ENCODE data around the gene HSPA1A. TPM values are rescaled to one million over a fixed set of nuclear protein-coding genes. Genes with fewer than 3 reads are reported as not detected.
"Not testable (repeated sequence)": the region's sequence is repeated elsewhere in the genome, so short reads cannot be mapped to it uniquely, and the experiment has no call there.

The HSPA1A gene
- total RNA-seq, 2 donors from 2014 or later = 230 to 440 TPM

DNA sequence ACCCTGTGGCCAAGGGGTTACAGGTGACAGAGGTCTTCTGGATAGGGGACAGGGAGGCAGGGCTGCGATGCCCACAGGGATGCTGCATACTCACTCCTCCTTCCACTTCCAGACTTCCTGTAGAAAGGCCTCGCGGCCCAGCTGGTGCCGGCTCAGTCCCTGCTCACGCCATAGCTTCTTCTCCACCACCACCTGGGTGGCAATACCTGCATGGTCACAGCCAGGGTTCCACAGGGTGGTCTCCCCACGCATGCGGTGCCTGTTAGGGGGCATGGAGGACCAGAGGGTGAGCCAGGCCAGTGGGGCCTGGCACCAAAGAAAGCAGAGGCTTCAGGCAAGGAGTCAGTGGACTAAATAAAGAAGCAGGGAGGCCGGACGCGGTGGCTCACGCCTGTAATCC is 29.9 kb upstream of the HSPA1A start:
- Histone ChIP-seq H3K36me3 (peaks cover 5 to 16% of the 10 kb centered on the region in 2 donors), H3K9me3 (no peaks in the 10 kb centered on the region), H3K4me1 (replicated peaks) (no peaks in the 10 kb centered on the region), H3K27ac (no peak overlapping the region), H3K27me3 (replicated peaks; ENCODE audit: insufficient read depth) (no peaks in the 10 kb centered on the region), H3K4me3 (no peak overlapping the region)
- intact Hi-C loops (cut with DNase I) = no loop called here
- DNase-seq (ENCODE audit: low spot score) = no peak
- WGBS = 95% methylated on average over 11 of the region's 11 CpGs
- TF ChIP-seq POLR2A (IDR thresholded peaks at IDR 0.05) (no peak), POLR2AphosphoS5 (IDR thresholded peaks at IDR 0.05) (no peak)
- TF ChIP-seq, protein P1, sequence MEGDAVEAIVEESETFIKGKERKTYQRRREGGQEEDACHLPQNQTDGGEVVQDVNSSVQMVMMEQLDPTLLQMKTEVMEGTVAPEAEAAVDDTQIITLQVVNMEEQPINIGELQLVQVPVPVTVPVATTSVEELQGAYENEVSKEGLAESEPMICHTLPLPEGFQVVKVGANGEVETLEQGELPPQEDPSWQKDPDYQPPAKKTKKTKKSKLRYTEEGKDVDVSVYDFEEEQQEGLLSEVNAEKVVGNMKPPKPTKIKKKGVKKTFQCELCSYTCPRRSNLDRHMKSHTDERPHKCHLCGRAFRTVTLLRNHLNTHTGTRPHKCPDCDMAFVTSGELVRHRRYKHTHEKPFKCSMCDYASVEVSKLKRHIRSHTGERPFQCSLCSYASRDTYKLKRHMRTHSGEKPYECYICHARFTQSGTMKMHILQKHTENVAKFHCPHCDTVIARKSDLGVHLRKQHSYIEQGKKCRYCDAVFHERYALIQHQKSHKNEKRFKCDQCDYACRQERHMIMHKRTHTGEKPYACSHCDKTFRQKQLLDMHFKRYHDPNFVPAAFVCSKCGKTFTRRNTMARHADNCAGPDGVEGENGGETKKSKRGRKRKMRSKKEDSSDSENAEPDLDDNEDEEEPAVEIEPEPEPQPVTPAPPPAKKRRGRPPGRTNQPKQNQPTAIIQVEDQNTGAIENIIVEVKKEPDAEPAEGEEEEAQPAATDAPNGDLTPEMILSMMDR (IDR thresholded peaks at IDR 0.05) = no peak

DNA sequence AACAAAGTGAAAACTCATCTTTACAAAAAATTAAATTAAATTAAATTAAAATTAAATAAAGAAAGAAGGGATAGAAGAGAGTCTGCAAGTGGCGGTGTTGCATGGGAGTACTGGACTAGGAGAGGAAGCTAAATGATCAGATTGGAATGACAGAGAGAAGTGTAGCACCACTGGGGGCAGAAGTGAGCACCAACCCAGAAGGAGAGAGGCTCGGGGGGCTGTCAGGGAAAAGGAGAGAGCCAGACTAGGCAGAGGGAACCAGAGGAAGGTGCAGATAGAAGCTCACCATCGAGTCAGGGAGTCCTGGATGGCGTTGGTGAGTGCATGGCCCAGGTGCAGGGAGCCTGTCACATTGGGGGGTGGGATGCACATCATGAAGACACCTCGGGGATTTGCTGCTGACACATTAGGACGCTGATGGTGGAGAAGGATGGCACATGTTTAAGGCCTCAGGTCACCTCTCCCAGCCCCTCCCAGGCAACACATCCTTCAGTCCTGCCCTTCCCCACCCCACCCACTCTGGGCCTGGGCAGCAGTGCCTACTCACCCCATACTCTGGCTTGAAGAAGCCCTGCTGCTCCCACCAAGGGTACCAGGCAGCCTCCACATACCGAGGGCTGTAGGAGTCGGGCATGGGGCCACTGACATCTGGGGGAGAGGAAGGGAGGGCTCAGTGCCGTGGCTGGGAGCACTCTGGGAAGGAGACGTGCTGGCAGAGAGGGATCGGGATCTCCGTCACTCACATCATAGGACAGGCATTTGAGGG is 23.8 kb upstream of the HSPA1A start:
- no peaks in the 10 kb centered on the region for H3K9me3 ChIP-seq
- TF ChIP-seq, protein P1 (IDR thresholded peaks at IDR 0.05) = peak in 3 of 4 experiments; percentile 15 to 55 (median 48)
- no peak for TF ChIP-seq POLR2AphosphoS5 (IDR thresholded peaks at IDR 0.05)
- no peaks in the 10 kb centered on the region for H3K36me3 ChIP-seq
- 64% methylated on average over 12 of the region's 12 CpGs for WGBS
- H3K27me3 ChIP-seq (replicated peaks; ENCODE audit: insufficient read depth) = no peaks in the 10 kb centered on the region
- intact Hi-C loops (cut with DNase I) = no loop called here
- peaks cover 3% of the 10 kb centered on the region for H3K4me1 ChIP-seq (replicated peaks)
- H3K27ac ChIP-seq = no peak overlapping the region
- no peak overlapping the region for H3K4me3 ChIP-seq
- DNase-seq (ENCODE audit: low spot score) = no peak

DNA sequence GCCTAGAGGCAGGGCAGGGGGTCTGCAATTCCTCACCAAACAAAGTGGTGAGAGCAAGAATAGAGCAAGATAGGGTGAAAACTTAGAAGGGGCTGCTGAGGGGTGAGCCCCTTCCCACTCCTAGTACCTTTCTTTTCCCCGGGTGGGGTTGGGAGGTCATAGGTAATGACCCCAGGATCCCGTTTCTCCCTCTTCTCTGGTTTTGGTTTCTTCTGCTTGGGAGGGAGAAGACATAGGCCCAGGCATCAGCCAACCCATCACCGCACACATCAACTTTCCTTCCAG is 23.3 kb upstream of the HSPA1A start:
- Histone ChIP-seq H3K9me3 (no peaks in the 10 kb centered on the region), H3K27me3 (replicated peaks; ENCODE audit: insufficient read depth) (no peaks in the 10 kb centered on the region), H3K36me3 (no peaks in the 10 kb centered on the region), H3K4me3 (no peak overlapping the region), H3K27ac (no peak overlapping the region), H3K4me1 (replicated peaks) (peaks cover 3% of the 10 kb centered on the region)
- no peak for DNase-seq (ENCODE audit: low spot score)
- TF ChIP-seq POLR2A (IDR thresholded peaks at IDR 0.05) (no peak), POLR2AphosphoS5 (IDR thresholded peaks at IDR 0.05) (no peak)
- TF ChIP-seq, protein P1 (IDR thresholded peaks at IDR 0.05) = no peak
- WGBS = 90% methylated on average over 3 of the region's 3 CpGs
- intact Hi-C loops (cut with DNase I) = no loop called here

DNA sequence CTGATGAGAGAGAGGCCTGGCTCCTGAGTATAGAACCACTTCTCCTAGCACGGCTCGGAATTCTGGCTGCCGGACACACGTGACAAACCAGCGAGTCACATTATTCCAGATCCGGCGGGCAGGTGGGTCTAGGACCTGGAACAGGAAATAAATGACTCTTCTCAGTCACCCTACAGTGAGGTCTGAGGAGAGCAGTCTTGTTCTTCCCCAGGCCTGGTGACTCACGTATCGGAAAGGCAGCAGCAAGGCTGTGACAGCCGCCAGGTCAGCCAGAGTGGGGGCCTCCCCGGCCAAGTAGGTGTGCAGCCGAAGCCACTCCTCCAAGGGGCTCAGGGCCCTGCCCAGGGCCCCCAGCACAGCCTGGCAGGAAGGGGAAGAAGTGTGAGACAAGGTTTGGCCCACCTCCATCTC is 22.6 kb upstream of the HSPA1A start:
- intact Hi-C loops (cut with DNase I) = no loop called here
- no peaks in the 10 kb centered on the region for H3K36me3 ChIP-seq
- no peak overlapping the region for H3K27ac ChIP-seq

DNA sequence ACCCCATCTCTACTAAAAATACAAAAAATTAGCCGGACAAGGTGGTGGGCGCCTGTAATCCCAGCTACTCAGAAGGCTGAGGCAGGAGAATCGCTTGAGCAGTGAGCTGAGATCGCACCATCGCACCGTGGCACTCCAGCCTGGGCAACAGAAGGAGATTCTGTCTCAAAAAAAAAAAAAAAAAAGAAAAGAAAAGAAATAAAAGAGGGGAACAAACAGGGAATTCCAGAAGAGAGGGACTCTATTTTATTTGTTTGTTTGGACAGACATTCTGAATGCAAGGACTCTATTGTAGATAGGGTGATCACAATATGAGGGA is 21.5 kb upstream of the HSPA1A start:
- H3K4me1 ChIP-seq (replicated peaks); H3K4me3 ChIP-seq; H3K27me3 ChIP-seq (replicated peaks; ENCODE audit: insufficient read depth); H3K9me3 ChIP-seq; intact Hi-C loops (cut with DNase I); DNase-seq (ENCODE audit: low spot score); H3K36me3 ChIP-seq: not testable (repeated sequence)
- 88% methylated on average over 6 of the region's 6 CpGs for WGBS
- H3K27ac ChIP-seq = peak overlapping the region; percentile 89 to 97

More for the DNA sequence above, 22.6 kb upstream of the HSPA1A start:
- Histone ChIP-seq H3K4me1 (replicated peaks) (peaks cover 3% of the 10 kb centered on the region), H3K4me3 (no peak overlapping the region), H3K27me3 (replicated peaks; ENCODE audit: insufficient read depth) (no peaks in the 10 kb centered on the region), H3K9me3 (no peaks in the 10 kb centered on the region)
- no peak for TF ChIP-seq POLR2A (IDR thresholded peaks at IDR 0.05)
- TF ChIP-seq, protein P1 (IDR thresholded peaks at IDR 0.05) = no peak
- no peak for TF ChIP-seq POLR2AphosphoS5 (IDR thresholded peaks at IDR 0.05)
- WGBS = 79% methylated on average over 12 of the region's 12 CpGs
- no peak for DNase-seq (ENCODE audit: low spot score)

Data from prostate gland (tissue), 2 donors.